ENCODE measurements around the gene NAT9.

The NAT9 gene

DNA sequence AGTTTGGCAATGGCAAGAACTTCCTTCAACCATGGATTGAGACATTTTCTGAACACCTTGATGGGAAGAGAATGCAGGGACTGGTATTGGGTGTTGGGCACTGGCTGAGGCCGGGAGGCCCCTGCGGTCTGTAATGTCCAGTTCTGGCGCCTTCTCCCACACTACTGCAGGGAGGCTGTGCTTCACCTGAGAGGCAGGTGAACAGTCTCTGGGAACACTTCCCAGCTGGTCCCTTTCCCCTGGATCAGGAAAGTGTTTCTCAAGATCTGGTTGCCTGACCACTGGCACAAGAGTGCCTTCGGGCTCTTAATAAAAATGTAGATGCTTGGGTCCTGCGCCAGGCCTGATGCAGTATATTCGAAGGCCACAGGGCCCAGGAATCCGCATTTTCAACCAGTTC is 28.5 kb upstream of the NAT9 start:
- DNase-seq, result no peak

DNA sequence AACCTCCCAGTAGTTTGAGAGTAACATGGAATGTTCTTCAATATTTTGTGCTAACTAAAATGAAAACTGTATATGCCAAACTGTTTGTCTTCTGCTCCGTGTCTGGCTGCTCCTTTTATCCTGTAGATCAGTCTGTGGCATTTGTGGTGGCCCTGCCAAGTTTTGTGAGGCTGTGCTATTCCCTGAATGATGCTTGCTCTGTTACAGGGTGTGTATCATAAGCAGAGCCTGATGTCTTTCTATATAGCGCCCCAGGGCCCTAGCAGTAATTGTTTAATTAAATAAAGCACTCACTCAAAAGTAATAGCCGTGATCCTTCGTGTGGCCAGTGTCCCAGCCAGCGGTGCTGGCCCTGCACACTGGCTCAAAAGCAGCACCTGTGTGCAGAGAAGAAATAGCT is 27.8 kb upstream of the NAT9 start:
- no peak for DNase-seq

DNA sequence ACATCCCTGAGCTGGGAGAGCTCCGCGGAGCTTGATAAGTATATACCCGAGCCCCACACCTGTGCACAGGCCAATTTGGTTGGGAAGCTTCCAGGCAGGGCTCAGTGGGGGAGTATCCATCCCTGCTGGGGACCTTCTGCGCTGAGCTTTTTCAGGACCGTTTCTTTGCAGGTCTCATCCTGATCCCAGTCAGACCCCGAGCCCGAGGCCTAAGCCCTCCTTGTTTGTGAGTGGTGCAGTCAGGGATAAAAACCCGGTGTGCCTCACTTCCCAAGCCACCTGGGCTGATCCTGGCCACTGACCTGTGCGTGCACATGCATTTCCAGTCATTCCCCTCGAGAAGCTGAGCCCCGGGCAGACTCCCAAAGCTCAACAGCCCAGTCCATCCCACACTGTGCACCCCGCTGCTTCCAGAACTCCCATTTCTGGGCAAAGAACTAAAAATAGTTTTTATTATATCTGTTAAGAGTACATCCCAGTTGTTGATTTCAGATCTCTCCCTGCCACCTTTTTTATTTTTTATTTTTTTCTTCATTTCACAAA is 27.3 kb upstream of the NAT9 start:
- DNase-seq, result no peak

DNA sequence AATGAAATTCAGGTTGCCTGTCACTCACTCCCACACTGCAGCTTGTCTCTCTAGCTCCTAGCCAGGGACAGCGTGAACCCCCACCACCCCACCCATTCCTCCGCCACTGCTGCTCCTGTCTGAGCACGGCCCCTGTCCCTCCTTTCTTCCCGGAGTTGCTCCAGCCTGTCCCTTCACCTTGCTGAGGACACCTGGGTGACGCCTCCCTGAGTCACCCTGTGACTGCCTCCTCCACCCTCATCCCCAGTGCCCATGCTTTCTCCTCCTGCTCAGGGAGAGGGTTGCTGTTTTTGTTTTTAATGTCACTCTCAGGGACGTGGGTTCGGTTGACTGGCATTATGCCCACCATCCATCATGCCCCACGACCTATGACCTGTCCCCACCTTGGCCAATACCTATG is 25.8 kb upstream of the NAT9 start:
- no peak for DNase-seq

DNA sequence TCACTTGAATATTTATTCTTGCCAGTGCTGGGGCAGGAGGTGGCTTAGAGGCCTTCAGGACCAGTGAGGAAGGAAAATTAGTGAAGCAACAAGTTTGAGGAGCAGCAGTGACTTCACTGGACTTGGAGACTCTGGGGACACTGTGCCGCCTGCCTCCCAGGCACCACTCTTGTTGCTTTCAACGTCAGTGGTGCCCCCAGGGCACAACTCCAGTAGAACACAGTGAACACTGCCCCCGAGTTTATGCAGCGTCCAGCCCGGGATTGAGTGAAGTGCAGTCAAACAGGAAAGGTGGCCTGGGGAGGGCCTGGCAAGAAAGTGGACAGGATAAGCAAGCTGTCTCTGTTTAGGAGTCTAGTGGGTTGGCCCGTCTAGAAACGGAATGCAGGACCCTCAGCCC is 24.4 kb upstream of the NAT9 start:
- DNase-seq, result no peak

DNA sequence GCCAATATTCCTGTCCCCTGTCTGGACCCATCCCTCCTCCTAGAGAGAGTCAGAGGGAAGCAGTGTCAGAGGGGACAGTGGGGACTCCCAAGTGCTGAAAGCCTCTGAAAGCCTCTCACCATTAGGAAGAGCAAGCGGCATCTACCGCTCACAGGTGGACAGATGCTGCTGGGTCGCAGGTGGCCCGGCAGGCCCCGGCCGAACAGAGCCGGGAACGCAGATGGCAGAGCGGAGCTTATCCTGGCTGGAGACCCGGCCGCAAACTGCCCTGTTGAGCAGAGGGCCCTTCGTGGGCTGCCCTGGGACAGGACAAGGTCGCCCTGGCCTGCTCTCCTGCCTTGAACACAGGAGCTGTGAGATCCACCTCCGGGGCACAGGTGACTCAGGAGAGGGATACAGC is 23.0 kb upstream of the NAT9 start:
- DNase-seq, result no peak

DNA sequence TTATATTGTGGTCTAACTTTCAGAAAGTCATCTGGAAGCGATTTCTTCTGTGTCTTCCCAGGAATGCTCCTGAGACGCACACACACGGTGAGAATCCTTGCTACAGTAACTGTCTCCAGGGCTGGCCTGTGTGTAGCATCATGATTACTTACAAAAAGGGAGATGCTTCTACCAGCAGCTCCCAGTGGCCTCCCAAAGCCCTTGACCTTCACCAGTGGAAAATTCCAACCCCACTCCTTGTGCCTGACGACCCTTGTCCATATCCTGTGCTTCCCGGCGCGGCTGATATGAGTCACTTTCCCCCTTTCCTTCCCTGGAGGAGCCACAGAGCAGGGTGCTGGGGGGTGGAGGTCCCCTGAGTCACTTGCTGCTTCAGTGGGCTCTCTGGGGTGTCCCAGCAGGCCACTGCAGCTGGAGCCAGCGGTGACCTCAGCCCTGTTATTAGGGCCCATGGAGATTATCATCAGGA is 22.1 kb upstream of the NAT9 start:
- DNase-seq, result no peak

DNA sequence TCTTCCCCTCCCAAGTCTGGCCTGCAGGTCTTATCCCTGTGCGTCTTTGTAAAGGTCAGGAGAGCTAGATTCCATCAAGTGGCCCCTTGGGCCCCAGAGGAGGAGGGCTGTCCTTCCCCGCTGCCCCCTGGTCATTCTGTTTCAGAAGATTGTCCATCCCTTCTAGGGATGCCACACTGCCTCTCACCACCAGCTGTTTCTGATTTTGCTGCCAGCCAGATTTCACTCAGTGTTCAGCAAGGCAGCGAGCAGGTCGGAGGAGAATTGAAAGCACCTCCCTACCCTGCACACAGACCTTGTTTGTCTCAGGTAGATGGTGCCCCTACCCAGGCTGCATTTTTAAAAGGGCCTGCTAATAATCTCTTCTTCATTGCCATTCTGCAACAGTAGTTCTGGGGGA is 21.7 kb upstream of the NAT9 start:
- no peak for DNase-seq

DNA sequence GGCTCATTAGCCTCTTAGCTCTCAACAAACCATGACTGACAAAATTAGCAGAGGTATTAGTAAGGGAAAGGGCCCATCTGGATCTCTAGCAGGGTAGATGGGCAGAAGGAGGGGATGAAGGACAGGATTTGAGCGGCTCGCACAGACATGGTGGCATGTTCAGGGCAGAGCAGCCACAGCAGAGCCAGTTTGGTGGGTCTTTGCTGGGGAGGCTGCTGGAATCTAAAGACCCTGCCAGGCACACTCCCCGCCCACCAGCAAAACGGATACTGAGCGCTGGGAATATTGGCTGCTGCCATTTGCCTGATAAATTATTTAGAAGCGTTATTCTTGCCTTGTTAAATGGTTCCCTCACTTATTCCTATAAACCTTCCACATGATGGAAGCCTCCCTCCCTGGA is 20.7 kb upstream of the NAT9 start:
- DNase-seq, result no peak

DNA sequence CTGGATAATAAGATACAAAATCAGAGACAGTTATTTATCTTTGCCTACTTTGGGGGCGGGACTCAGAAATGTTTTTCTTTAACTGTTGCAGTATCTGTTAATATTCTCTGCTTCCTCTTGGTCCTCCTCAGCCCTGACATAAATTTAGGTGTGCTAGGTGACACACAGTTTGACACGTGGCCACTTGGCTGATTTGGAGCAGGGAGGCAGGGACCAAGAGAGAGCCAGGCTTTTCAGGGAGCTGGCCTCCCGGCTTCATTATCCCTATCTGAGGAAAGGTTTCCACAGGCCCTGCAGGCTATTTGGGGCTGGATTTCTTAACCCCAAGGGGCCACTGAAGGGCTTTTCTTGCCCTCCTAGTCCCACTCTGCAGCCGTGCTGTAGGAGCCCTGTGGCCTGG is 20.1 kb upstream of the NAT9 start:
- DNase-seq, result no peak

DNA sequence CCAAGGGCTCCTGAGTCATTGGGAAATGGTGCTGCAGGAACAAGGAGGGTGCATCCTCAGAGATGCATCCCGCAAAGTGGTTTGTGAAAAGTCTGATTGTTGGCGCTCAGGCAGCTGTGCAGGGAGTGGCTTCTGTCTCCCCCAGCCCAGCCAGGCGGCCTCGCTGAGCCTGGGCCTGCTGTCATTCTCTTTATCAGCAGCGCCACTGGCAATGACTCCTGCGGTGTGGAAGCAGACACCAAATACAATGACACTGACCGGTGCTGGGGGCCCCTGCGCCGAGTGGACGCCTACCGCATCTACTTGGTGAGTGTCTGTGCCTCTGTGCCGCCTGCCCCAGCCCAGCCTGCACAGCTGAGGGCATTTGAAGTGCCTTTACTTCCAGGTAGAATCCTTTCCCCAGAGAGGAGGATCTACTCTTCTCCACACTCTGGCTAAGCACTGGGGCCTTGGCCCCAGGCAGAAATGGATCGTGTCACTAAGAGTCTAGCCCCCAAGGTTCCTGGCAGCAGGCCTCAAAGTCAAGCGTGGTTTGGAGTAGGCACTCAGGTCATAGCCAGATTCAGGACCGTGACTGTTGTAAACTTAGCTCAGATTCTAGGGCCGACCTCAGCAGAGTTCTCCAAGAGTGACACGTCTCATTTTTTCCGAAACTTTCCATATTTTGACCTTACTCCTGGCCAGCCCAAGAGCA is 19.3 kb upstream of the NAT9 start:
- DNase-seq, result no peak

DNA sequence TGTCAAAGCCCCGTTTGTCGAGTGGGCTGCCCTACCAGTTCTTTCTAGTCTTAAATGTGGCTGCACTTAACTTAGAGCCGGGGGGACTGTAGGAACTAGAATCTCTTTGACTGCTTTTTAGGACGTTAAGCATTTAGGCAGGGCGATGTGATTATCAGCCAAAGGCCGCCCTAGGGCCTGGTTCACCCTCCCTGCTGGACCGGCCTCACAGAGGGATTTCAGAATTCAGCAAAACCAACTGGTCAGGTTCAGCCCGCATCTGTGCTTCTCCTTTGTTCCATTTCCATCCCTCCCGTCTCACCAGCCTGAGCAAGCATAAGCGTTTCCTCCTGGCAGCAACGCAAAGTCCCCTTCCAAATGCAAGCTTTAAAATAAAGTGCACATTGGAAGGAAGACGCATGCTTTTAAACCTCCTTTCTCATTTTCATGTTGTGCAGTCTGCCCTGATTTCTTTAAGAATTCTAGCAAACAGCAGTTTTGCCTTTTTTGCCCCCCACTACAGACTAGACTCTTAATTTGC is 16.5 kb upstream of the NAT9 start:
- DNase-seq, result no peak

DNA sequence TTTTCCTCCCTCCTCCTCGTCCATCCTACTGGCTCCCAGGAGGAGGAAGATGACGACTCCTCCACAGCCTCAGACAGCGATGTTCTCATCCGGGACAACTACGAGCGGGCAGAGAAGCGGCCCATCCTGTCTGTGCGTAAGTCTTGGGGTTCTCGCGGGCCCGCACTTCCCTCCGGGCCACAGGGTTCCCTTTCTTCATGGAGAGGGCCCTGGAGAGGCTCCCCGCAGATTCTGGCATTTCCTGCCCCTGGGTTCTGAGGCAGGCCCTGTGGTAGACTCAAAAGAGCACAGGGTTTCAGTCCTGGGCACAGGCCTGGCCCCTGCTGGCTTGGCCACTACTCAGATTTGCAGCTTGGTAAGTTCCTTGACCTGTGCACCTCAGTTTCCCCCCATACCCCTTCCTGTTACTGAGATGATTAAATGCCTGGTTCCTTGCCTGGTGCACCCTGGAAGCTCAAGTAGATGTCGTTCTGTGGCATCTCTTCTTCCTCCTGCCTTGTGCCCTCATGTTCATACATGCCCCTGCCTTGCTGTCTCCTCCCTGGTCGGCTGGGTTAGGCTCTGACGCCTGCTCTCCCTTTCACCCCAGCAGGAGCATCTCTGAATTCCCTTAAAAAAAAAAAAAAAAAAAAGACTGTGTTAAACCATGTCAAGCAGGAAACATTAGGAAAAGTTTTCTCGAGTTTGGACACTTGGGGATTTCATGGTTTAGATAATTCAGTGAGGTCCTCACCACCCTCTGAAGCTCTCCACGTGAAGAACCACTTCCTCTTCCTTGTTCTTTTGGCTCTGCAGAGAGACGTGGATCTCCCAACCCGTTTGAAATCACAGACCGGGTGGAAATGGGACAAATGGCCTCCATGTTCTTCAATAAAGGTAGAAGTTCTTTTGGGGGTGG is 14.3 kb upstream of the NAT9 start:
- no peak for DNase-seq

DNA sequence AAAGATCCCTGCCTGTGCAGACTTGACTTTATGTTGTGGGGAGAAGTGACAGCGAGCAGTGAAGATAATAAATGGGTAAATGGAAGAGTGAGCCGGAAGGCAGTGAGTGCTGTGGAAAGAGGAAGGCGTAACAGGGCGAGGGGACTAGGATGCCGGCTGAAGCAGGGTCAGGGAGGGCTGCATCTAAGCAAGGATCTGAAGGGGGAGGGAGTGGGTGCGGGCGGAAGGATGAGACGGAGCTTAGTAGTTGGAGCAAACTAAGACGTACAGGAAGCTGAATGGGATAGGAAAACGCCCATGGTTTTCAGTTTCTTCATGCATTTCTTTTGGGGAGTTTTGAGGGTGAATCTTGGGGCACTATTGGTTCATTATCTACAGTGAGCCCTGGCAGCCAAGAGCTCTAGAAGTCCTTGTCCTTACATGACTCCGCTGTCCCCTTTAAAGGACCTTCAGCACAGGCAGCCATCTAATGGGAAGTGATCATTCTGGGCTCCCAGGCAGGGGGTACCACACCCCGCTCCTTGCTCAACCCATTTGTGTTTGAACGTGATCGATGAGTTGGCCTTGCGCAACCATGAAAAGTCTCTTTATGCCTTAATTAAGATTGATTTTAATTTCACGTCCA is 10.4 kb upstream of the NAT9 start:
- no peak for DNase-seq

DNA sequence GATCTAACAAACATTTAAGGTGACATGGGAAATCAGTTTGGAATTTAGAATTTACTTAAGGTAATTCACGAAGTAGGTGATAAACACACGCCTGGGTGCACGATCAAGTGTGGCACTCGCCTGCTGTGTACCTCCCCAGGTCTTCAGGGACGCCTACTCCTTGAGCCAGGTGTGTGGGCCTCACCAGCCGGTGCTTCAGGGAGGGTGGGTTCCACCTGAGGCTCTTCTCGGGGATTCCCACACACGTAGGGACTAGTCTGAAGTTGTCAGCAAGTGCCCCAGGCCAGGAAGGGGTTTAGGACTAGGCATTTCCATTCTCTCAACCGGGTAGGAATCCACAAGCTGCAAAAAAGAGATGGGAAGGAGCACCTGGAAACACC is 9.8 kb upstream of the NAT9 start:
- no peak for DNase-seq

DNA sequence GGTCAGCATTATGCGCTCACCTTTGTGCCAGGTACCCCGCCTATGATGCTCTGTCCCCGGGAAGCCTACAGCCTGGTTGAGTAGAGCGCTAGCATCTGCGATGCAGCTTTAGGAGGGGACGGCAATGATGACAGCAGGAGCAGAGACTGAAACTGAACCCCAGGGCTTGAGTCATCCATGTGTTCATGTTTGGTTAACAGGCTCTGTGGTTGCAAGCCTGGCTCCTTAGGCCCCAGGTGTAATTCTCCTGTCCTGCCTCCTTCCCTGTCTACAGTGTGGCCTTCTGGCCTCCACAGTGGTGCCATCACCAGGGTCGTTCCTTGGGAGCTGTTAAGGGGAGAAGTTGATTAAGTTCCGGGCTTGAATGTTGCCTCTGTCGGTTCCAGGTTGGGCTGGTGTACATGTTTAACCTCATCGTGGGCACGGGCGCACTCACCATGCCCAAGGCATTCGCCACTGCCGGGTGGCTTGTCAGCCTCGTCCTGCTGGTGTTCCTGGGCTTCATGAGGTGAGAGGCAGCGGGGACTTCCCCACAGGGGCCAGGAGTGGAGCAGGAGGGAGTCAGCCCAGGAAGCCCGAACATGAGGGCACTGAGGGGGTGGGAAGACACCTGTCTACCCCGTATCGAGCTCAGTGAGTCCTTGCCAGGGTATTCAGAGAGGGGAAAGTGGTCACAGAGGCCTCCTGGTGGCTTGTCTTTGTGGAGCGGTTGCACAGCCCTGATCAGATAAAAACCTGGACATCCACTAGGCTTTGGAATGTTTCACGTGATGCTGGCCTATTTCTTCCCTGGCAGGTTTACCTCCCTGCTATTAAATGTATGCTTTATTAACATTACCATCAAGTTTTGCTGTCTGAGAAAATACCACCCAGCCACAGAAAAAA is 9.2 kb upstream of the NAT9 start:
- no peak for DNase-seq

DNA sequence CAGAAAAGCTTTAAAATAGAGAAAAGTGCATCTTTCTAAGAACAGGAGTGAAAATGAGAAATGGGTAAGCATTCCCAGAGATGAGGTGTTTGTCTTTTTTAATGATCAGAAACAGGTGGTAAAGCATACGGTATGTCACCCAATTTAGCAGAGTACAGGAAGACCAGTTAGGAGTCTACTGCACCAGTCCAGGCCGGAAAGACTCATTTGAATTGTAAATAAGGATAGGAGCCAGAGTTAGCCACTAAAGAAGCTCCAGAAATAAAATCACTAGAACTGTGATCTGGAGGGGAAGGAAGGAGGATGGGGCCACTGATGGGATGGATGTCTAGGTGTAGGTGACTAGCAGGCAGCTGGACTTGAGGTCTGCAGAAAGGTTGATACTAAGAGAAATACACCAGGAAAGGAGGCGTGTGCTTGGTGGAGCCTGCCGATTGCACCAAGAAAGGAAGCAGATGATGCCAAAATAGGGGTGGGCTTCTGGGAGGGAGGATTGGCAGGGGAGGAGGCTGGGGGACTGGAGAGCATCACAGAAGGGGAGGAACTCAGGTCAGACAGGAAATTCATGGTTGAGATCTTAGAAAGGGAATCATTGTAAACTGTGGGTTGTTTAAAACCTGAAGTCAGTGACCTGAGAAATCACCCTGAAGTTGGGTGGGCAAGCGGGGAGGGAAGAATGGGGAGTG is 8.1 kb upstream of the NAT9 start:
- DNase-seq, result no peak

DNA sequence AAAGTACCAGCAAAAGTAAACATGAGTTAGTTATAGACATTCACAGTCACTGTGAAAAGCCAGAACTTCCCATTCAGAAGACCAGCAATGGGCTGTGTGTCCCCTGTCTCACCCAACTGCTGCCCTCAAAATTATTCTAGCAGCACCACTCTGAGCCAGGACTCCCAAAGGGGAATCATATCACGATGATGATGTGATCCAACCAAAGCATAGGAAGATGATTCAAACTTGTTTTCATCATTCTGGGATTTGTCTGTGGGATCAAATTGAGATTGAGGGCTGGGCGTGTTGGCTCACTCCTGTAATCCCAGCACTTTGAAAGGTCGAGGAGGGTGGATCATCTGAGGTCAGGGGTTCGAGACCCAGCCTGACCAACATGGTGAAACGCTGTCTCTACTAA is 6.4 kb upstream of the NAT9 start:
- DNase-seq, result no peak

DNA sequence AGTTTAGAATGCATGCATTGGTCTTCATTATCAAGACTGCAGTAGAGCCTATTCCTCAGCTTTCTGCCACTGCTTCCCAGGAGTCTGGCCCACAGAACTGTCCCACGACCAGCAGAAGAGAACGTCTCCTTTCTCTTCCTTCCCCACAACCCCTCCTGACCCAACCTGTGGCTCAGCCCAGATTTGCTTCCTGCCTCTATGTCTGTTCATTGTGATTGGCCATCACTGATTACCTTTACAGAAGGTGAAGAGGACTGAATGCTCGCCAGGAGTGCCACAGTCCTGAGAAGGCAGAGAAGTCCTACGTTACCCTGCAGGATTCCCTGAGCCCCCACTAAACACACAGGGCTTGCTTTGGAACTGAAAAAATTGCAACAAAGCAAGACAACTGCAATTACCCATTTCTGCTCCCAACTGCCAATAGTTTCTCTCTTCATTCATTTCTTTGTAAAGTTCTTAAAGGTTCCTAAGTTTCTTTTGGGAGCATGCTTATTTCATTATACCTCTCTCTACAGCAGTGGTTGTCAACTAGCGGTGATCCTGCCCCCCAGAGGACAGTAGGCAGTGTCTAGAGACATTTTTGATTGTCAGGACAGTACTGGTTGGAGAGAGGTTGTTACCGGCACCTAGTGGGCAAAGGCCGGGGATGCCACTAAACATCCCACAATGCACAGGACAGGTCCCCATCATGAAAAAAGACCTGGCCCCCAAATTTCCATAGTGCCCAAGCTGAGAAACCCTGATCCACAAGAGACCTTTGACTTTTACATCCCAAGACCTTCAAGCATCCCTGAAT is 4.5 kb upstream of the NAT9 start:
- DNase-seq, result no peak

DNA sequence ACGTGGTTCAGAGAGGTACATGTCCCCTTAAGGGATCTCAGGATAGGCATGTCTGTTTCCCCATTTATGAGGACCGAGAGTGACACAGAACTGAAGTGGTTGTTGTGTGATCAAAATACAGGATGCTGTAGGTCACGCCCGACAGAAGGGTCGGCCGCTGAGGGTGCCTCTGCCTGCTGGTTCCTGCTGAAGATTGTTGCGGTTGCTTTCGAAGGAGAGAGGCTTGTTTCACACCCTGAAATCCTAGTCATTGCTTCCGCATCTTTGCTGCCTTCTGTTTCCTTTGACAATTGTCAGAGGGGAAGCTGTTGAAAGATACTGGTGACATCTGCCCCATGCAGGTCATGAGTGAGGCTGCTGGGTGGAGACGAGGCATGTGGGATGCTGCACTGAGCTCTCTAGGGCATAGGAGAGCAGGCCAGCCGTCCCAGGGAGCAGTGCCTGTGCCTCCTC is 3.8 kb upstream of the NAT9 start:
- DNase-seq, result no peak

DNA sequence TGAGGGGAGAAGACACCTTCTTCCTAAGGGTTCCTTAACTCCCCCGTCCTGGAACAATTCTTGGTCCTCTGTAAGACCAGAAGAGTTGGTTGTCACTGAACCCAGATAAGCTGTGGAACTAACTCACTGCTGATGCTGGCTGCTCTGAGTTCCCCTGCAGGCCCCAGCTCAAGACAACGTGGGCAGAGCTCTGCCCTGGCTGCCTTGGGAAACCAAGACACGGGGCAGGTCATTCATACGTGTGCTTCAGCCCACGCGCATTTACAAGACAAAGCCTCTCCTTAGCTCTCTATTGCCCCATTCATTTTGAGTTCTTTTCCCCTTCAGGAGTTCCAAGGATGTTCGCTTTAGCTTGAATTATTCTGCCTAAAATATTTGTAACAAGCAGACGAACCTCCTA is 3.4 kb upstream of the NAT9 start:
- DNase-seq, result no peak

Data from NCI-H345 (cell line).